K562 (cell line): ENCODE measurements around the gene SLC5A6. TPM values are rescaled to one million over a fixed set of nuclear protein-coding genes. Genes with fewer than 3 reads are reported as not detected.

Source experiments
- ETV1 ChIP-seq: fragments of 450-650 bp; conservative IDR thresholded peaks from 2 replicates; pipeline ENCODE4 v1.6.1; 2016; ENCODE audit warnings: missing genetic modification characterization, control low read depth, low read depth, missing compliant biosample characterization
- FOXA3 ChIP-seq, 2 experiments: fragments of 450-650 bp in 1 of 2; sonication (generic) in 1 of 2; formaldehyde crosslinking; IDR thresholded peaks in 1 of 2; conservative IDR thresholded peaks in 1 of 2; 2 replicates each; pipeline versions ENCODE4 v1.4.0 to v1.8.0; 2020 to 2022; ENCODE audit warnings: mild to moderate bottlenecking in 2 of 2, missing genetic modification reagents in 1 of 2
- GABPB1 ChIP-seq: sonication (generic); formaldehyde crosslinking; IDR thresholded peaks from 2 replicates; pipeline ENCODE4 v1.8.0; 2022; ENCODE audit warnings: mild to moderate bottlenecking, missing genetic modification reagents
- KAT2B ChIP-seq: IDR thresholded peaks from one replicate; pipeline ENCODE4 v1.6.1; 2012; ENCODE audit warnings: low read depth, mild to moderate bottlenecking, control low read depth, inconsistent platforms, low read length, moderate library complexity
- KLF16 ChIP-seq: IDR thresholded peaks from 2 replicates; pipeline ENCODE4 v1.6.1; 2016; ENCODE audit warnings: antibody characterized with exemption
- MEF2D ChIP-seq: conservative IDR thresholded peaks from 2 replicates; pipeline ENCODE4 v1.6.1; 2016; ENCODE audit warnings: low read depth, missing genetic modification characterization, missing compliant biosample characterization
- NUFIP1 ChIP-seq: fragments of 450-650 bp; IDR thresholded peaks from 2 replicates; pipeline ENCODE4 v1.6.1; 2018; ENCODE audit not compliant: partially characterized antibody
- PCBP2 ChIP-seq: fragments of 200-400 bp; formaldehyde crosslinking; IDR thresholded peaks from 2 replicates; pipeline ENCODE4 v1.6.1; 2018; ENCODE audit warnings: low read length, low read depth, mild to moderate bottlenecking, moderate library complexity; ENCODE audit not compliant: poor library complexity, severe bottlenecking
- SUPT5H ChIP-seq: fragments of 450-650 bp; IDR thresholded peaks from 2 replicates; pipeline ENCODE4 v1.6.1; 2016
- ZC3H11A ChIP-seq: IDR thresholded peaks from 2 replicates; pipeline ENCODE4 v1.6.1; 2012; ENCODE audit warnings: low read depth, low read length, improper control_type of control experiment
- ZNF445 ChIP-seq: fragments of 250-450 bp; sonication (Bioruptor Pico); IDR thresholded peaks from 2 replicates; pipeline ENCODE4 v1.4.0; 2020; ENCODE audit warnings: low read depth, mild to moderate bottlenecking, moderate library complexity
- ZNF551 ChIP-seq: fragments of 250-450 bp; sonication (Bioruptor Pico); IDR thresholded peaks from 2 replicates; pipeline ENCODE4 v1.5.0; 2021; ENCODE audit warnings: mild to moderate bottlenecking, moderate library complexity
- polyA plus RNA-seq, 8 experiments: library from polyadenylated mRNA; depleted of rRNA in 4 of 8; stranded (reverse) in 5 of 8; unstranded in 3 of 8; fragments of >200 nt; fragmentation: Nextera tagmentation in 2 of 8; fragmentation: Illumina TruSeq in 1 of 8; extraction: Ambion mirVana in 2 of 8; extraction: Trizol in 1 of 8; gene quantifications; 2 replicates each; pipeline versions ENCODE4 v1.2.1 to v1.2.3, GENCODE V29; 2011 to 2014; ENCODE audit warnings: inconsistent platforms in 1 of 8, missing spikeins in 1 of 8
- total RNA-seq, 7 experiments: library from RNA; depleted of rRNA in 6 of 7; stranded (reverse); fragments of >200 nt in 6 of 7; fragmentation: Illumina TruSeq in 2 of 7; extraction: Trizol in 2 of 7; gene quantifications; 2 replicates each; pipeline versions ENCODE4 v1.2.1 to v1.2.3, GENCODE V29; 2011 to 2021; ENCODE audit warnings: low replicate concordance in 1 of 7
- TF ChIP-seq, protein P1 (sequence below): fragments of 450-650 bp; IDR thresholded peaks from 2 replicates; pipeline ENCODE4 v1.6.1; 2016; ENCODE audit warnings: low read depth, mild to moderate bottlenecking, moderate library complexity
- TF ChIP-seq, protein P2 (sequence below): fragments of 450-650 bp; formaldehyde crosslinking; IDR thresholded peaks from 2 replicates; pipeline ENCODE4 v1.4.0; 2022; ENCODE audit warnings: missing genetic modification characterization
- TF ChIP-seq, protein P3 (sequence below): fragments of 250-450 bp; sonication (Bioruptor Pico); IDR thresholded peaks from 2 replicates; pipeline ENCODE4 v1.4.0; 2020; ENCODE audit warnings: mild to moderate bottlenecking
- TF ChIP-seq, protein P4 (sequence below), 2 experiments: fragments of 450-650 bp in 1 of 2; sonication (generic) in 1 of 2; formaldehyde crosslinking; conservative IDR thresholded peaks; 2 replicates each; pipeline versions ENCODE4 v1.4.0 to v1.8.1; 2020 to 2022; ENCODE audit warnings: mild to moderate bottlenecking in 1 of 2, missing genetic modification reagents in 1 of 2
- TF ChIP-seq, protein P5 (sequence below), 2 experiments: fragments of 450-650 bp in 1 of 2; IDR thresholded peaks; 2 replicates each; pipeline ENCODE4 v1.6.1; 2011 to 2017; ENCODE audit warnings: low read depth in 2 of 2, antibody characterized with exemption in 1 of 2, borderline replicate concordance in 1 of 2, low read length in 1 of 2, mild to moderate bottlenecking in 1 of 2, mixed read lengths in 1 of 2; ENCODE audit not compliant: control insufficient read depth in 1 of 2

SLC5A6 gene
- total and polyA plus RNA-seq, 9 of the 15 experiments (the other 6 are each of a cell fraction or from before 2014, with no cell fraction given), result 32.6 to 137 (median 107) TPM

DNA sequence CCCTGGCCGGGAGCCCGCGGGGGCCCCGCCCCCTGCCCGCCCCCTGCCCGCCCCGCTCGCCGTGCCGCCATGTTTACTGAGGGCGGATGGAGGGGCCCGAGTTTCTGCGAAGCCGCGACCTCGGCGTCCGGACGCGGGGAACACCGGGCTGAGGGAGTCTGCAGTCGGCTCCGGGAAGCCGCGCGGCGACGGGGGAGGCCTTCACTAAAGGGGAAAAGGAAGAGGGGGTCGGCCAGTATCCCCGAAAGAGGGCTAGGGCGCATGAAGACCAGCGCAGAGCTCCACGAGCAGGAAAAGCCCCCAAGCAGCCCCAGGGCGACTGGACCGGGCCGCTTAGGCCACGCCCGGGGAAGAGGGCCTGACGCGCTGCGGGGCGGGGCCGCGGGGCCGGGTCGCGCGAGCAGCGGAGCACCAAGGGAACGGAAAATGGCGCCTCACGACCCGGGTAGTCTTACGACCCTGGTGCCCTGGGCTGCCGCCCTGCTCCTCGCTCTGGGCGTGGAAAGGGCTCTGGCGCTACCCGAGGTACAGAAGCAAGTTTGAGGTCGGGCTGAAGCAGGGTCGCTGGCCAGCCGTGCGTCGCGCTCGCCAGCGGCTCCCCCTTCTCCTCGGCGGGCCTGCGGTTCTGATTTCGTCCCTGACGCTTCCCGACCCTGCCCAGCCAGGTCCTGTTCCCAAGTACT, at the start of gene SLC5A6, which contains the start of gene ATRAID (continued):
- TF ChIP-seq, protein P1, sequence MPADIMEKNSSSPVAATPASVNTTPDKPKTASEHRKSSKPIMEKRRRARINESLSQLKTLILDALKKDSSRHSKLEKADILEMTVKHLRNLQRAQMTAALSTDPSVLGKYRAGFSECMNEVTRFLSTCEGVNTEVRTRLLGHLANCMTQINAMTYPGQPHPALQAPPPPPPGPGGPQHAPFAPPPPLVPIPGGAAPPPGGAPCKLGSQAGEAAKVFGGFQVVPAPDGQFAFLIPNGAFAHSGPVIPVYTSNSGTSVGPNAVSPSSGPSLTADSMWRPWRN, result no peak
- TF ChIP-seq ETV1 (tag), result peak; percentile 79
- TF ChIP-seq ZNF445 (CRISPR knock-in tag), result no peak
- TF ChIP-seq ZC3H11A, result no peak
- no peak for TF ChIP-seq KAT2B
- TF ChIP-seq, protein P2, sequence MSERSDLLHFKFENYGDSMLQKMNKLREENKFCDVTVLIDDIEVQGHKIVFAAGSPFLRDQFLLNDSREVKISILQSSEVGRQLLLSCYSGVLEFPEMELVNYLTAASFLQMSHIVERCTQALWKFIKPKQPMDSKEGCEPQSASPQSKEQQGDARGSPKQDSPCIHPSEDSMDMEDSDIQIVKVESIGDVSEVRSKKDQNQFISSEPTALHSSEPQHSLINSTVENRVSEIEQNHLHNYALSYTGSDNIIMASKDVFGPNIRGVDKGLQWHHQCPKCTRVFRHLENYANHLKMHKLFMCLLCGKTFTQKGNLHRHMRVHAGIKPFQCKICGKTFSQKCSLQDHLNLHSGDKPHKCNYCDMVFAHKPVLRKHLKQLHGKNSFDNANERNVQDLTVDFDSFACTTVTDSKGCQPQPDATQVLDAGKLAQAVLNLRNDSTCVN (CRISPR knock-in tag), result no peak
- TF ChIP-seq SUPT5H, result peak; percentile 91
- no peak for TF ChIP-seq NUFIP1
- no peak for TF ChIP-seq PCBP2
- TF ChIP-seq MEF2D (tag), result no peak
- TF ChIP-seq KLF16, result no peak
- peak in 1 of 2 experiments; percentile 54; a peak in 1 of 4 replicates for TF ChIP-seq FOXA3 (CRISPR knock-in tag; conservative IDR thresholded peaks at IDR 0.05 in 1 of 2, IDR thresholded peaks at IDR 0.05 in 1 of 2)
- peak; percentile 82 for TF ChIP-seq GABPB1 (CRISPR knock-in tag)
- TF ChIP-seq, protein P3, sequence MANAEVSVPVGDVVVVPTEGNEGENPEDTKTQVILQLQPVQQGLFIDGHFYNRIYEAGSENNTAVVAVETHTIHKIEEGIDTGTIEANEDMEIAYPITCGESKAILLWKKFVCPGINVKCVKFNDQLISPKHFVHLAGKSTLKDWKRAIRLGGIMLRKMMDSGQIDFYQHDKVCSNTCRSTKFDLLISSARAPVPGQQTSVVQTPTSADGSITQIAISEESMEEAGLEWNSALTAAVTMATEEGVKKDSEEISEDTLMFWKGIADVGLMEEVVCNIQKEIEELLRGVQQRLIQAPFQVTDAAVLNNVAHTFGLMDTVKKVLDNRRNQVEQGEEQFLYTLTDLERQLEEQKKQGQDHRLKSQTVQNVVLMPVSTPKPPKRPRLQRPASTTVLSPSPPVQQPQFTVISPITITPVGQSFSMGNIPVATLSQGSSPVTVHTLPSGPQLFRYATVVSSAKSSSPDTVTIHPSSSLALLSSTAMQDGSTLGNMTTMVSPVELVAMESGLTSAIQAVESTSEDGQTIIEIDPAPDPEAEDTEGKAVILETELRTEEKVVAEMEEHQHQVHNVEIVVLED, result no peak
- TF ChIP-seq, protein P4, sequence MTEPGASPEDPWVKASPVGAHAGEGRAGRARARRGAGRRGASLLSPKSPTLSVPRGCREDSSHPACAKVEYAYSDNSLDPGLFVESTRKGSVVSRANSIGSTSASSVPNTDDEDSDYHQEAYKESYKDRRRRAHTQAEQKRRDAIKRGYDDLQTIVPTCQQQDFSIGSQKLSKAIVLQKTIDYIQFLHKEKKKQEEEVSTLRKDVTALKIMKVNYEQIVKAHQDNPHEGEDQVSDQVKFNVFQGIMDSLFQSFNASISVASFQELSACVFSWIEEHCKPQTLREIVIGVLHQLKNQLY (CRISPR knock-in tag; conservative IDR thresholded peaks at IDR 0.05), result no peak
- TF ChIP-seq ZNF551 (CRISPR knock-in tag), result no peak
- TF ChIP-seq, protein P5, sequence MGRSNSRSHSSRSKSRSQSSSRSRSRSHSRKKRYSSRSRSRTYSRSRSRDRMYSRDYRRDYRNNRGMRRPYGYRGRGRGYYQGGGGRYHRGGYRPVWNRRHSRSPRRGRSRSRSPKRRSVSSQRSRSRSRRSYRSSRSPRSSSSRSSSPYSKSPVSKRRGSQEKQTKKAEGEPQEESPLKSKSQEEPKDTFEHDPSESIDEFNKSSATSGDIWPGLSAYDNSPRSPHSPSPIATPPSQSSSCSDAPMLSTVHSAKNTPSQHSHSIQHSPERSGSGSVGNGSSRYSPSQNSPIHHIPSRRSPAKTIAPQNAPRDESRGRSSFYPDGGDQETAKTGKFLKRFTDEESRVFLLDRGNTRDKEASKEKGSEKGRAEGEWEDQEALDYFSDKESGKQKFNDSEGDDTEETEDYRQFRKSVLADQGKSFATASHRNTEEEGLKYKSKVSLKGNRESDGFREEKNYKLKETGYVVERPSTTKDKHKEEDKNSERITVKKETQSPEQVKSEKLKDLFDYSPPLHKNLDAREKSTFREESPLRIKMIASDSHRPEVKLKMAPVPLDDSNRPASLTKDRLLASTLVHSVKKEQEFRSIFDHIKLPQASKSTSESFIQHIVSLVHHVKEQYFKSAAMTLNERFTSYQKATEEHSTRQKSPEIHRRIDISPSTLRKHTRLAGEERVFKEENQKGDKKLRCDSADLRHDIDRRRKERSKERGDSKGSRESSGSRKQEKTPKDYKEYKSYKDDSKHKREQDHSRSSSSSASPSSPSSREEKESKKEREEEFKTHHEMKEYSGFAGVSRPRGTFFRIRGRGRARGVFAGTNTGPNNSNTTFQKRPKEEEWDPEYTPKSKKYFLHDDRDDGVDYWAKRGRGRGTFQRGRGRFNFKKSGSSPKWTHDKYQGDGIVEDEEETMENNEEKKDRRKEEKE (IDR thresholded peaks at IDR 0.05; ENCODE audit: borderline replicate concordance in 1 of 2, control insufficient read depth in 1 of 2, low read depth in 2 of 2, low read length in 1 of 2), result no peak
